Measurements from ENCODE around the gene IFT57. TPM values are rescaled to one million over a fixed set of nuclear protein-coding genes. Genes with fewer than 3 reads are reported as not detected.

Gene IFT57
- total and polyA plus RNA-seq, 8 donors, result 68.8 to 273 (median 80.8) TPM

GRCh38 chr3:108123326-108123725 lies 98.9 kb downstream of the IFT57 start:
- ATAC-seq (no peak), DNase-seq (no peak)
- Histone ChIP-seq H3K27me3 (no peaks in the 10 kb centered on the region), H3K9me3 (no peaks in the 10 kb centered on the region), H3K27ac (no peak overlapping the region), H3K4me1 (peaks cover 0 to 55% of the 10 kb centered on the region in 2 donors), H3K36me3 (no peaks in the 10 kb centered on the region), H3K4me3 (no peak overlapping the region)
- no peak for TF ChIP-seq CTCF (IDR thresholded peaks at IDR 0.05)
- intact Hi-C loops (cut with DNase I), result no loop called here

DNA sequence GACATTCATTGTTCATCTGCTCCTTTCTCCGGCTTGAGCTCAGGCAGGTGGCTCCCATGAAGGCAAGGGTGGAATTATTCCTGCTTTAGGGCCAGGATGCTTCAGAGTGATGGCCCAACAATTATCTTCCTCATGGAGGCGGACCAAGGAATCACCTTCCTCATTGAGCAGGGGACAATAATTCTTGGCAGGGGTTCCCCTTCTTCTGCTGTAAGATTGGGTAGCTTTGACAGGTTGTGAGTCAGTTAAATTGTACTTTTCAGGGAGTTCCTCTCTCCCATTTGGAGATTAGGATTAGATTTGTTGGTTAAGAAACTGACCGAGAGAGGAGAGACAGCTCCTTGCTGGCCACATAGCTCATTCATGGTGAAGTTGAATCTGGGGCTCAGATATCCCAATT lies 99.9 kb downstream of the IFT57 start:
- DNase-seq (no peak), ATAC-seq (no peak)
- intact Hi-C loops (cut with DNase I), result no loop called here
- no peak overlapping the region for H3K4me3 ChIP-seq
- H3K9me3 ChIP-seq, result no peaks in the 10 kb centered on the region
- no peaks in the 10 kb centered on the region for H3K36me3 ChIP-seq
- no peaks in the 10 kb centered on the region for H3K27me3 ChIP-seq
- peaks cover 0 to 47% of the 10 kb centered on the region in 2 donors for H3K4me1 ChIP-seq
- no peak for TF ChIP-seq CTCF (IDR thresholded peaks at IDR 0.05)
- no peak overlapping the region for H3K27ac ChIP-seq

DNA sequence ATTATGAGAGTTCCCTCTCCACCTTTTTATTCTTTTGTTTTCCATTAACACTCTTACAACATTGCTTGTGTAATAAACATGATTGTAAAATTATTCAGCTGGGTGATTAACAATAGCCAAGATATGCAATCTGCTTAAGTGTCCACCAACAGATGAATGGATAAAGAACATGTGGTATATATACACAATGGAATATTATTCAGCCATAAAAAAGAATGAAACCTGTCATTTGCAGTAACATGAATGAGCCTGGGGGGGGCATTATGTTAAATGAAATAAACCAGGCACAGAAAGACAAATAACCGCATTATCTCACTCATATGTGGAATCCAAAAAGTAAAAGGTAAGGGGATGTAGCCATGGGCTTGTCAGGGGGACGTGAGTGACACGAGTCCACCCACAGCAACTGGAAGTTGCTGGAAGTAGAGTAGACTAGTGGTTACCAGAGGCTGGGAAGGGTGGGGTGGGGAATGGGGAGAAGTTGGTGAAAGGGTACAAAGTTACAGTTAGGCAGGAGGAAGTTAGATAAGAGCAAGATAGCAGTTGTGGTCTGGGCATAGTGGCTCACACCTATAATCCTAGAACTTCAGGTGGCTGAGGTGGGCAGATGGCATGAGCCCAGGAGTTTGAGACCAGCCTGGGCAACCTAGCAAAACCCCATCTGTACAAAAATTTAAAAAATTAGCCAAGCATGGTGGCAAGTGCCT lies 102.7 kb downstream of the IFT57 start:
- TF ChIP-seq CTCF (IDR thresholded peaks at IDR 0.05), result no peak
- no peaks in the 10 kb centered on the region for H3K9me3 ChIP-seq
- no peaks in the 10 kb centered on the region for H3K36me3 ChIP-seq
- no peak for DNase-seq
- no peaks in the 10 kb centered on the region for H3K27me3 ChIP-seq
- H3K4me1 ChIP-seq, result peaks cover 0 to 22% of the 10 kb centered on the region in 2 donors
- ATAC-seq, result no peak
- intact Hi-C loops (cut with DNase I), result no loop called here
- H3K4me3 ChIP-seq, result no peak overlapping the region
- no peak overlapping the region for H3K27ac ChIP-seq

DNA sequence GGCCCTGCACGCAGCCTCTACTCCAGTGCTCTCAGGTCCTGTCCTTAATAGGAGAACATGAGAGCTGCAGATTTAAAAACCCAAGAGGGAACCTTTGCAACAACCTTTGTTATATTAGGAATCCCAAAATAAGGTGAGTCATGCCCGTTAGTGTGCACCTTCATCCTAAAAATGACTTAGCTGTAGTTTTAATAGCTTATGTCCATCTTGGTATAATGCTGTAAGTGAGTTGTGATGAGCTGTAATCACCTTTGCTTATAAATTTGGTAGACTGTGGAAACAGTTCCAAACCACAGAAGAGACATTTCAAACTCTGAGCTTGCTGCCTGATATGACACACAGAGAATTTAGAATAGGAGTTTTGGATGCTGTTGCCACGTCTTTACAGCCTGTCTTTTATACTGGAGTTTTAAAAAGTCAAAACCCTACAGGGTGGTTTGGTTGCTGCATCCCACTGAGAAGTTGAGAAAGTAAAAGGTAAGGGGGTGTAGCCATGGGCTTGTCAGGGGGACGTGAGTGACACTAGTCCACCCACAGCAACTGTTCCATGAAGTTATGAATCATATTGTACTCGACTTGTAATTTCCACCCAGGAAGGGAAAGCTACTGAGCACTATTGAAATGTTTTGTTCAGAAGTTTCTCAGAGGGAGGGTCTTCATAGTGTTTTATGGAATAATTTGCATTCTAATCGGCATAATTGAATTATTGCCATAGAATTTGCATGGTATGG lies 104.0 kb downstream of the IFT57 start:
- no peaks in the 10 kb centered on the region for H3K36me3 ChIP-seq
- ATAC-seq, result no peak
- intact Hi-C loops (cut with DNase I), result no loop called here

More for the DNA sequence above, 104.0 kb downstream of the IFT57 start:
- no peaks in the 10 kb centered on the region for H3K27me3 ChIP-seq
- peaks cover 0 to 12% of the 10 kb centered on the region in 2 donors for H3K4me1 ChIP-seq
- no peak overlapping the region for H3K27ac ChIP-seq
- DNase-seq, result no peak
- TF ChIP-seq CTCF (IDR thresholded peaks at IDR 0.05), result no peak
- H3K9me3 ChIP-seq, result no peaks in the 10 kb centered on the region
- no peak overlapping the region for H3K4me3 ChIP-seq
